Suprapubic skin (tissue), 4 donors: Measurements from ENCODE around the gene ITPRID1. TPM values are rescaled to one million over a fixed set of nuclear protein-coding genes. Genes with fewer than 3 reads are reported as not detected.

Experiments
- DNase-seq, 2 donors: peaks; one replicate each; pipeline ENCODE4 v3.0.0-alpha.2; 2019; ENCODE audit warnings: low spot score in 2 of 2
- H3K27ac ChIP-seq: fragments of 200-600 bp; sonication (generic); one replicate; pipeline ENCODE4 v1.5.1; 2019
- H3K27me3 ChIP-seq: fragments of 200-600 bp; sonication (generic); one replicate; pipeline ENCODE4 v1.5.1; 2019
- H3K36me3 ChIP-seq: fragments of 200-600 bp; sonication (generic); one replicate; pipeline ENCODE4 v1.5.1; 2019
- H3K4me1 ChIP-seq: fragments of 200-600 bp; sonication (generic); one replicate; pipeline ENCODE4 v1.5.1; 2019
- H3K4me3 ChIP-seq: fragments of 200-600 bp; sonication (generic); one replicate; pipeline ENCODE4 v1.5.1; 2019; ENCODE audit warnings: mild to moderate bottlenecking
- H3K9me3 ChIP-seq: fragments of 200-600 bp; sonication (generic); one replicate; pipeline ENCODE4 v1.5.1; 2019
- CTCF ChIP-seq, 2 donors: fragments of 200-600 bp in 1 of 2; fragments of 450-650 bp in 1 of 2; sonication (generic) in 1 of 2; IDR thresholded peaks; one replicate each; pipeline ENCODE4 v1.5.1; 2016 to 2019; ENCODE audit warnings: antibody characterized with exemption in 2 of 2, mild to moderate bottlenecking in 1 of 2, moderate library complexity in 1 of 2
- EP300 ChIP-seq: sonication (generic); formaldehyde crosslinking; IDR thresholded peaks from one replicate; pipeline ENCODE4 v1.6.1; 2017; ENCODE audit warnings: antibody characterized with exemption
- POLR2A ChIP-seq, 2 donors: fragments of 450-650 bp; IDR thresholded peaks; one replicate each; pipeline ENCODE4 v1.6.1; 2017; ENCODE audit warnings: antibody characterized with exemption in 2 of 2, mild to moderate bottlenecking in 2 of 2, moderate library complexity in 2 of 2
- POLR2AphosphoS5 ChIP-seq, 3 donors: sonication (generic); formaldehyde crosslinking; IDR thresholded peaks; one replicate each; pipeline ENCODE4 v1.6.1; 2017; ENCODE audit warnings: antibody characterized with exemption in 3 of 3
- WGBS: methylation state at CpG from one replicate; pipeline ENCODE4 v1.1.5; 2018; 5-methylcytosine and 5-hydroxymethylcytosine counted together
- total RNA-seq, 4 donors: library from RNA; depleted of rRNA; stranded (reverse); fragments of >200 nt; gene quantifications; one replicate each; pipeline ENCODE4 v1.1.0, GENCODE V29; 2016

Gene ITPRID1
- total RNA-seq, 4 donors from 2014 or later = 4.4 to 27.7 (median 7.9) TPM

DNA sequence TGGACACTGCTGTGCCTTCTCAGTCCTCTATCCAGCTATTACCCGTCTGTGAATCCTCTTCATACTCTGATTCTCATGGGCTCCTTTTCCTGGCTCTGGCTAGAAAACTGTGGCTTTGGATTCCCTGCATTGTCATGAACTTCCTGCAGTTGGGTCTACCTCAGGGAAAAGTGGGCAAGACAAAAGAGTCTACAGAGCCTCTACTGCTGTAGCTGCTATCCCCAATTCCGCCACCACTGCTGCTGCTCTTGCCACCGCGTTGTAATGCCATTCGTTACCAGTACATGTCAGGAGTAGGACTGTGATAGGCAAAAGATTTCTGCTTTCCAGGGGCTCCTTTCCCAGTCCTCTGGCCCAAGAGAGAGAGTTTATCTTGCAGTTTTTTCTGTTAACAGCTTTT, 149.2 kb downstream of the ITPRID1 start:
- H3K27me3 ChIP-seq = no peaks in the 10 kb centered on the region
- no peak for TF ChIP-seq POLR2A (IDR thresholded peaks at IDR 0.05)
- TF ChIP-seq EP300 = no peak
- no peak for TF ChIP-seq CTCF (IDR thresholded peaks at IDR 0.05)
- TF ChIP-seq POLR2AphosphoS5 (IDR thresholded peaks at IDR 0.05) = no peak

DNA sequence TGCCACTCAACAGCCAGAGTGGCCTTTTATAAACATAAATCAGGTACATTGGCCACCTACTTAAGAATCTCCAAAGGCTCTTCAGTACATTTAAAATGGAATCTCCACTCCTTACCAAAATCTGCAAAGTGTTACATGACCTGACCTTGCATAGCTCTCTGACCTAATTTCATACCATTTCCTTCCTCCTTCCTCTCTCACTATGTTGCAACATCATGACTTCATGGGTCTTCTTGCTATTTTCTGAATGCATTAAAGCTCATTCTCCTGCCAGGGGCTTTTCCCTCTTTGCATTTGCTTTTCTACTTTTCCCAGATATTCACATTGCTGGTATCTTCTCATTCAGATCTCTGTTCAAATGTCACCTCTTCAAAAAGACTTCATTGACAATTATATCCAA, 151.0 kb downstream of the ITPRID1 start:
- Histone ChIP-seq H3K4me1 (no peaks in the 10 kb centered on the region), H3K36me3 (no peaks in the 10 kb centered on the region), H3K4me3 (no peak overlapping the region), H3K9me3 (no peaks in the 10 kb centered on the region), H3K27ac (no peak overlapping the region), H3K27me3 (no peaks in the 10 kb centered on the region)
- TF ChIP-seq CTCF (IDR thresholded peaks at IDR 0.05) (no peak), POLR2AphosphoS5 (IDR thresholded peaks at IDR 0.05) (no peak), POLR2A (IDR thresholded peaks at IDR 0.05) (no peak), EP300 (no peak)
- DNase-seq = no peak

More for the DNA sequence above, 149.2 kb downstream of the ITPRID1 start:
- Histone ChIP-seq H3K36me3 (no peaks in the 10 kb centered on the region), H3K27ac (no peak overlapping the region), H3K4me1 (no peaks in the 10 kb centered on the region), H3K4me3 (no peak overlapping the region), H3K9me3 (no peaks in the 10 kb centered on the region)
- no peak for DNase-seq
- 66% methylated on average over 5 of the region's 5 CpGs for WGBS

DNA sequence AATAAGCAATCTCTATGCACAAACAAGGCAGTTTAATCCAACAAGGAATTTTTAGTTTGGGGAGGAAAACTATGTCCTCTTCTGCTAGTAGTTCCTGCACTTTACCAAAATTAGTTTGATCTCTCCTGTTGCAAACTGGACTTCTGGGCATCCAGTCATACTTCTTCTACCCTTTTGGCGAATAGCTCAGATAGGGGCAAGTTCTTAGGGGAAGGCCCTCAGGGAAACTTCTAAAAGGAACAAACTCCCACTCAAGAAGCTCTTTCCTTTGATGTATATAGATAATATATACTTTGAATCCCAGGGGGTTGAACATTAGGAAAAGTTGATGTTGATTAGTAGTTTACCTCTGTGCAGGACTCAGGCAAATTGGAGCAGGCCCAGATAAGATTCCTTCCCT, 151.7 kb downstream of the ITPRID1 start:
- DNase-seq = no peak
- no peak overlapping the region for H3K4me3 ChIP-seq
- TF ChIP-seq CTCF (IDR thresholded peaks at IDR 0.05) (no peak), POLR2AphosphoS5 (IDR thresholded peaks at IDR 0.05) (no peak), POLR2A (IDR thresholded peaks at IDR 0.05) (no peak)
- H3K36me3 ChIP-seq = no peaks in the 10 kb centered on the region
- no peak overlapping the region for H3K27ac ChIP-seq
- H3K9me3 ChIP-seq = no peaks in the 10 kb centered on the region
- H3K4me1 ChIP-seq = no peaks in the 10 kb centered on the region
- no peaks in the 10 kb centered on the region for H3K27me3 ChIP-seq
- 88% methylated on average over 1 of the region's 1 CpG for WGBS

GRCh38 chr7:31669461-31669860, 155.6 kb downstream of the ITPRID1 start:
- H3K36me3 ChIP-seq = no peaks in the 10 kb centered on the region
- H3K4me1 ChIP-seq = no peaks in the 10 kb centered on the region
- DNase-seq = no peak
- TF ChIP-seq EP300 (no peak), POLR2A (IDR thresholded peaks at IDR 0.05) (no peak), CTCF (IDR thresholded peaks at IDR 0.05) (no peak), POLR2AphosphoS5 (IDR thresholded peaks at IDR 0.05) (no peak)
- H3K27me3 ChIP-seq = no peaks in the 10 kb centered on the region
- no peak overlapping the region for H3K4me3 ChIP-seq
- peaks cover 5% of the 10 kb centered on the region for H3K9me3 ChIP-seq
- H3K27ac ChIP-seq = no peak overlapping the region

DNA sequence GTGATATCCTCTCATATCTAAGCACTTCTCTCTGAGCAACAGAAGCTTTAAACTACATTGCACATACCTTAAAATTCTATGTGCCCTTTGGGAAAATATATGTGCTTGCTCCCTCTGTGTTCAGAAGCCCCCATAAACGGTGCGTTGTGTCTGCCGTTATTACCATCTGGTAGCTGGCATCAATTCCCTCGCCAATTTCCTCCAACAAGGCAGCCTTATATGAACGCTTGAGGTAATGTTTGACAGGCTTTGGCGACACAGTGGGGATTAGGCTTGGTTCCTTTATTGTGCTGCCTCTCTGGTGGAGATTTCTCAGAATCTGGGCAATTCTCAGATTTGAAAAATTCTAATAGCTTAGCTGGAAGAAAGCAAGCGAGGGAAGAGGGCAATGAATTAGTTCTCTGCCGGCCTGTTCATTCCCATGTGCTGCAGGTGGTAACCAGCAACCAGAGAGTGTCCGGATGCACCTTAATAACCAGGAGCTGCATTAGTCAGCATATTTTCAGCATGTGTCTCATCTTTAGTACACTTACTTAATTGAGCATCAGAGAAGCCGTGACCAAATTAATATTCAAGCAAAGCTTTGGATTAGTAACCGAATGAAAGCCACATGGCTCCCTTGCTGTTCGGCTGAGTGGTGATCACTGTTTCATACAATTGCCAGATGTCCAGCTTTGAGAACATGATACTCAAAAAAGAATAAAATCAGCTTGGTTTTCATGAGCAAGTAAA, 165.8 kb downstream of the ITPRID1 start:
- H3K4me1 ChIP-seq = no peaks in the 10 kb centered on the region
- no peak for DNase-seq
- H3K27ac ChIP-seq = no peak overlapping the region
- no peaks in the 10 kb centered on the region for H3K9me3 ChIP-seq
- H3K4me3 ChIP-seq = no peak overlapping the region
- WGBS = 72% methylated on average over 12 of the region's 12 CpGs
- H3K27me3 ChIP-seq = no peaks in the 10 kb centered on the region
- TF ChIP-seq CTCF (IDR thresholded peaks at IDR 0.05) (no peak), EP300 (no peak), POLR2AphosphoS5 (IDR thresholded peaks at IDR 0.05) (no peak), POLR2A (IDR thresholded peaks at IDR 0.05) (no peak)
- H3K36me3 ChIP-seq = no peaks in the 10 kb centered on the region
